CD14-positive monocyte (primary cell): Measurements from ENCODE around the gene MYO15B. TPM values are rescaled to one million over a fixed set of nuclear protein-coding genes. Genes with fewer than 3 reads are reported as not detected.
A peak's percentile ranks its signal among the peaks of the same experiment; 100 is the strongest.

Experiments used
- DNase-seq, 3 donors: peaks; one replicate each; pipeline ENCODE4 v3.0.0-alpha.2; 2011 to 2022
- H2AFZ ChIP-seq: 2 replicates; pipeline ENCODE4 v1.6.0; 2012; ENCODE audit warnings: mild to moderate bottlenecking, low read depth, low read length, inconsistent platforms; ENCODE audit not compliant: insufficient read depth, poor library complexity, severe bottlenecking
- H3K27ac ChIP-seq, 2 donors: 1 replicate in 1 of 2; 2 replicates in 1 of 2; pipeline ENCODE4 v1.5.1; 2012 to 2013; ENCODE audit warnings: low read length in 2 of 2, control low read depth in 1 of 2, inconsistent platforms in 1 of 2, low read depth in 1 of 2, mild to moderate bottlenecking in 1 of 2
- H3K27me3 ChIP-seq, 2 donors: one replicate each; pipeline versions ENCODE4 v1.6.0 to v1.6.1; 2011 to 2013; ENCODE audit warnings: low read length in 2 of 2; ENCODE audit not compliant: control insufficient read depth in 2 of 2, insufficient read depth in 2 of 2
- H3K36me3 ChIP-seq, 2 donors: replicated peaks in 1 of 2; 1 replicate in 1 of 2; 2 replicates in 1 of 2; pipeline versions ENCODE4 v1.5.1 to v1.6.1; 2012 to 2013; ENCODE audit warnings: low read length in 2 of 2, control low read depth in 1 of 2, inconsistent platforms in 1 of 2, mild to moderate bottlenecking in 1 of 2; ENCODE audit not compliant: insufficient read depth in 2 of 2, control insufficient read depth in 1 of 2
- H3K4me1 ChIP-seq, 2 donors: 1 replicate in 1 of 2; 2 replicates in 1 of 2; pipeline versions ENCODE4 v1.5.1 to v1.6.1; 2012 to 2013; ENCODE audit warnings: low read length in 2 of 2, control low read depth in 1 of 2, inconsistent platforms in 1 of 2, mild to moderate bottlenecking in 1 of 2, moderate library complexity in 1 of 2; ENCODE audit not compliant: insufficient read depth in 2 of 2, control insufficient read depth in 1 of 2
- H3K4me2 ChIP-seq: replicated peaks from 2 replicates; pipeline ENCODE3; 2012; ENCODE audit warnings: low read length, moderate library complexity, mild to moderate bottlenecking; ENCODE audit not compliant: poor library complexity, severe bottlenecking; ENCODE audit errors: extremely low read depth
- H3K4me3 ChIP-seq, 3 experiments: fragments of 200-600 bp in 1 of 3; sonication (generic) in 1 of 3; replicated peaks in 1 of 3; 1 replicate in 2 of 3; 2 replicates in 1 of 3; pipeline ENCODE4 v1.5.1; 2011 to 2013; ENCODE audit warnings: low read length in 3 of 3, mild to moderate bottlenecking in 3 of 3, control low read depth in 2 of 3, low read depth in 2 of 3, inconsistent platforms in 1 of 3, moderate library complexity in 1 of 3
- H3K79me2 ChIP-seq: 2 replicates; pipeline ENCODE4 v1.6.0; 2012; ENCODE audit warnings: mild to moderate bottlenecking, control low read depth, inconsistent platforms, low read length, moderate library complexity; ENCODE audit not compliant: insufficient read depth
- H3K9ac ChIP-seq: 2 replicates; pipeline ENCODE4 v1.6.0; 2017; ENCODE audit warnings: low read length, mild to moderate bottlenecking; ENCODE audit not compliant: insufficient read depth, poor library complexity, severe bottlenecking
- H3K9me3 ChIP-seq, 2 donors: replicated peaks in 1 of 2; 1 replicate in 1 of 2; 2 replicates in 1 of 2; pipeline versions ENCODE4 v1.5.1 to v1.6.1; 2012 to 2013; ENCODE audit warnings: low read length in 2 of 2, control low read depth in 1 of 2; ENCODE audit not compliant: control insufficient read depth in 1 of 2, insufficient read depth in 1 of 2
- H4K20me1 ChIP-seq: 2 replicates; pipeline ENCODE4 v1.6.0; 2012; ENCODE audit warnings: mild to moderate bottlenecking, low read length, control low read depth, moderate library complexity; ENCODE audit not compliant: insufficient read depth
- H3K27ac Mint-ChIP-seq, 7 donors: one replicate each; pipeline ENCODE4 v1.8.0; 2020; ENCODE audit warnings: mild to moderate bottlenecking in 7 of 7, mixed read lengths in 7 of 7, moderate library complexity in 6 of 7, inconsistent platforms in 2 of 7
- H3K27me3 Mint-ChIP-seq, 3 donors: one replicate each; pipeline ENCODE4 v1.8.0; 2021 to 2022; ENCODE audit warnings: low read depth in 3 of 3, mild to moderate bottlenecking in 3 of 3, mixed read lengths in 3 of 3, moderate library complexity in 3 of 3, inconsistent platforms in 1 of 3
- H3K36me3 Mint-ChIP-seq, 2 donors: one replicate each; pipeline ENCODE4 v1.8.0; 2020; ENCODE audit warnings: mixed read lengths in 2 of 2, inconsistent platforms in 1 of 2, mild to moderate bottlenecking in 1 of 2
- H3K4me1 Mint-ChIP-seq: one replicate; pipeline ENCODE4 v1.8.0; 2020; ENCODE audit warnings: mild to moderate bottlenecking, mixed read lengths
- H3K4me3 Mint-ChIP-seq, 2 donors: one replicate each; pipeline ENCODE4 v1.8.0; 2020; ENCODE audit warnings: mild to moderate bottlenecking in 2 of 2, mixed read lengths in 2 of 2, moderate library complexity in 1 of 2
- H3K9me3 Mint-ChIP-seq, 7 donors: one replicate each; pipeline ENCODE4 v1.8.0; 2020 to 2022; ENCODE audit warnings: mixed read lengths in 7 of 7, mild to moderate bottlenecking in 6 of 7, moderate library complexity in 6 of 7, inconsistent platforms in 2 of 7
- WGBS: methylation state at CpG from one replicate; pipeline ENCODE4 v1.1.5; 2013; ENCODE audit warnings: missing lambda C conversion rate; ENCODE audit not compliant: insufficient coverage; 5-methylcytosine and 5-hydroxymethylcytosine counted together
- intact Hi-C, 2 donors: fragments of 100-400 bp; cut with micrococcal nuclease; formaldehyde crosslinking; loops; one replicate each; pipeline versions ENCODE4 v1.15.0 to v1.15.1; 2023
- polyA plus RNA-seq, 3 donors: library from polyadenylated mRNA; depleted of rRNA in 1 of 3; unstranded in 2 of 3; stranded (reverse) in 1 of 3; fragments of 300-500 nt in 2 of 3; fragments of >200 nt in 1 of 3; fragmentation: Illumina TruSeq in 2 of 3; gene quantifications; 1 replicate in 2 of 3; 2 replicates in 1 of 3; pipeline ENCODE4 v1.2.3, GENCODE V29; 2012 to 2021
- TF ChIP-seq, protein P1 (sequence below): fragments of 200-600 bp; IDR thresholded peaks from one replicate; pipeline ENCODE4 v1.8.0; 2022; ENCODE audit warnings: antibody characterized with exemption, mild to moderate bottlenecking

The MYO15B gene
- polyA plus RNA-seq, 3 donors: 0.17 to 596 (median 0.62) TPM

- Mint-ChIP-seq H3K4me1 (no peaks in the 10 kb centered on the region), H3K9me3 (peaks cover 0 to 2% (median 0%) of the 10 kb centered on the region in 7 donors), H3K27me3 (peaks cover 0 to 4% (median 3%) of the 10 kb centered on the region in 3 donors), H3K27ac (peak overlapping the region in 1 of 7 donors; percentile 41), H3K36me3 (peaks cover 55 to 100% of the 10 kb centered on the region in 2 donors), H3K4me3 (no peak overlapping the region)
- no peak for DNase-seq
- WGBS: 89% methylated on average over 11 of the region's 12 CpGs
- intact Hi-C loops: no loop called here
- Histone ChIP-seq H2AFZ (no peak overlapping the region), H3K79me2 (no peaks in the 10 kb centered on the region), H3K4me3 (no peak overlapping the region), H3K36me3 (peaks cover 92% of the 10 kb centered on the region in 2 donors), H3K27ac (no peak overlapping the region), H3K9me3 (no peaks in the 10 kb centered on the region), H3K27me3 (no peaks in the 10 kb centered on the region), H4K20me1 (no peaks in the 10 kb centered on the region), H3K4me1 (no peaks in the 10 kb centered on the region), H3K9ac (no peak overlapping the region), H3K4me2 (no peak overlapping the region)
- TF ChIP-seq, protein P1, sequence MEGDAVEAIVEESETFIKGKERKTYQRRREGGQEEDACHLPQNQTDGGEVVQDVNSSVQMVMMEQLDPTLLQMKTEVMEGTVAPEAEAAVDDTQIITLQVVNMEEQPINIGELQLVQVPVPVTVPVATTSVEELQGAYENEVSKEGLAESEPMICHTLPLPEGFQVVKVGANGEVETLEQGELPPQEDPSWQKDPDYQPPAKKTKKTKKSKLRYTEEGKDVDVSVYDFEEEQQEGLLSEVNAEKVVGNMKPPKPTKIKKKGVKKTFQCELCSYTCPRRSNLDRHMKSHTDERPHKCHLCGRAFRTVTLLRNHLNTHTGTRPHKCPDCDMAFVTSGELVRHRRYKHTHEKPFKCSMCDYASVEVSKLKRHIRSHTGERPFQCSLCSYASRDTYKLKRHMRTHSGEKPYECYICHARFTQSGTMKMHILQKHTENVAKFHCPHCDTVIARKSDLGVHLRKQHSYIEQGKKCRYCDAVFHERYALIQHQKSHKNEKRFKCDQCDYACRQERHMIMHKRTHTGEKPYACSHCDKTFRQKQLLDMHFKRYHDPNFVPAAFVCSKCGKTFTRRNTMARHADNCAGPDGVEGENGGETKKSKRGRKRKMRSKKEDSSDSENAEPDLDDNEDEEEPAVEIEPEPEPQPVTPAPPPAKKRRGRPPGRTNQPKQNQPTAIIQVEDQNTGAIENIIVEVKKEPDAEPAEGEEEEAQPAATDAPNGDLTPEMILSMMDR: no peak
Observed at GRCh38 chr17:75624021-75624420, 36.4 kb downstream of the MYO15B start.

DNA sequence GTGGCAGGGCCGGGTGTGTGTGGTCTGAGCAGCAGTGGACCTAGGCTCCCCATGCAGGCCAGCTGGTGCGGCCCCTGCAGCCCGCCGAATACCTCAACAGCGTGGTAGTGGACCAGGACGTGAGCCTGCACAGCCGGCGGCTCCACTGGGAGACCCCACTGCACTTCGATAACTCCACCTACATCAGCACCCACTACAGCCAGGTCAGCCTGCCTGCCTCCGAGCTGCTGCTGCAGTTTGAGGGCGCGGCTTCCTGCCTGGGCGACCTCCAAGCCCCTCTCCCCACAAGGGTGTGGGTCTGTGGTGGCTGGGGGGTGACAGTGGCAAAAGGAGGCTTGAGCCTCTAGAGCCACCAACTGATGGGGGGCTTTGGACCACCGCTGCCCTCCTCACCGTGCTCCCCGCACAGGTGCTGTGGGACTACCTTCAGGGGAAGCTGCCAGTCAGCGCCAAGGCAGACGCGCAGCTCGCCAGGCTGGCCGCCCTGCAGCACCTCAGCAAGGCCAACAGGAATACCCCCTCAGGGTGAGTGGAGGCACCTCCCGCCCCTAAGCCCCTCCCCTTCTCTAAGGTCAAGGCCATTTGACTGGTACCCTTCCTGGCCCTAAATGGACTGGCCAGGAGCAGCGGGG lies 37.2 kb downstream of the MYO15B start:
- peaks cover 0 to 2% (median 0%) of the 10 kb centered on the region in 7 donors for H3K9me3 Mint-ChIP-seq
- H3K4me1 ChIP-seq: no peaks in the 10 kb centered on the region
- peaks cover 0 to 4% (median 3%) of the 10 kb centered on the region in 3 donors for H3K27me3 Mint-ChIP-seq
- no peak overlapping the region for H3K27ac ChIP-seq
- H4K20me1 ChIP-seq: no peaks in the 10 kb centered on the region
- DNase-seq: no peak
- no peak overlapping the region for H3K4me3 Mint-ChIP-seq
- TF ChIP-seq, protein P1: no peak
- no peaks in the 10 kb centered on the region for H3K9me3 ChIP-seq
- no peaks in the 10 kb centered on the region for H3K79me2 ChIP-seq
- H3K4me2 ChIP-seq: no peak overlapping the region
- no peak overlapping the region for H3K9ac ChIP-seq
- intact Hi-C loops: no loop called here
- peaks cover 48 to 91% of the 10 kb centered on the region in 2 donors for H3K36me3 Mint-ChIP-seq
- H3K36me3 ChIP-seq: peaks cover 84% of the 10 kb centered on the region in 2 donors
- H2AFZ ChIP-seq: no peak overlapping the region
- no peak overlapping the region for H3K4me3 ChIP-seq
- H3K27ac Mint-ChIP-seq: peak overlapping the region in 1 of 7 donors; percentile 19
- H3K4me1 Mint-ChIP-seq: no peaks in the 10 kb centered on the region
- no peaks in the 10 kb centered on the region for H3K27me3 ChIP-seq
- WGBS: 92% methylated on average over 12 of the region's 23 CpGs
